NCI-H2171 (cell line): ENCODE data around the gene PPM1M.

Experiments
- DNase-seq: peaks from one replicate; lab custom pipeline; 2025; lab: John Stamatoyannopoulos, UW

The PPM1M gene

DNA sequence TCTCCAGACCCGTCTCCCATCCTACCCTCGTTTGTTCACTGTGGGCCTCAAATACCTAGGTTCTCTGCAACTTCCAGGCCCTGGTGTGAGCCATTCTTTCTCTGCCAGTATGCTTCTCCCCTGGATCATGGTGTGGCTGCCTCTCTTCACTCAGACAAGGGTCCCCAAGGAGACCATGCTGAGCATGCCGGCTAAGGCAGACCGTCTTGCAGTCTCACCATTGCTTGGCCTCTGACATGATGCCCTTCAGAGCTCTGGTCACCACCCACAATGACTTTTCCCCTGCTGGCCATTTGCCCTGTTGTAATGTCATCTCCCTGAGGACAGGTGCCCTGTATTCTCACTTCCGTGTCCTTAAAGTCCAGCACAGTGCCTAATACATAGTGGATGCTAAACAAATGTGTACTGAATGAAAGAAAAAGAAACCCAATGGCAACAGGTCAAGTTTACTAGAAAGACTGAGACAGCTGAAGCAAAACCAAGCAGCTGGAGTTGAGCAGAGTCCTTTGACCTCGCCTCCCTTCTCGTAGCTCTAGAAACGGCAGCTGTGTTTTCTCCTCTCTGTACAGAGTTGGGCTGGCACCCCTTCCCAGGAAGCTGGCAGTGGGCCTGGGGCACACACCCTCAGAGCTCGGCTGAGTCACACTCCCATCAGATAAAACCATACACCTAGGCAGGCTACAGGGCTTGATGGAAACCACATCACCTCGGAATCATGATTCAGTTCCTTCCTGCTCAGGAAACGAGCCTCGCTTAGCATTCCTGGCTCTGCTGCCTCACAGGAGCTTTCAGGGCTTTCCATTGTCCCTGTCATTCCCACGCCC, 28.8 kb upstream of the PPM1M start:
- no peak for DNase-seq

DNA sequence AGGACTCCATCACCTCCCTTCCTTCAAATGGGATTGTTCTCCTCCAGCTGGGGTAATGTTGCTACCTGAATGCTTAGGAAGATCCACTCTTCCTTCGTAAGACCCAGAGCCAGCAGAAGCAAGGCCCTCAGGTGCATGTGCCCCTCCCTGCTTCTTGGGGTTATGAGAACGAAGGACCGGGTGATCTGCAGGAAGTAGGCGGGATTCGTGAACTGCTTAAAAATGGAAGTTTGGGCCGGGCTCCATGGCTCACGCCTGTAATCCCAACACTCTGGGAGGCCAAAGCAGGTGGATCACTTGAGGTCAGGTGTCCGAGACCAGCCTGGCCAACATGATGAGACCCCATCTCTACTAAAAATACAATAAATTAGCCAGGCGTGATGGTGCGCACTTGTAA, 28.2 kb upstream of the PPM1M start:
- DNase-seq: no peak

DNA sequence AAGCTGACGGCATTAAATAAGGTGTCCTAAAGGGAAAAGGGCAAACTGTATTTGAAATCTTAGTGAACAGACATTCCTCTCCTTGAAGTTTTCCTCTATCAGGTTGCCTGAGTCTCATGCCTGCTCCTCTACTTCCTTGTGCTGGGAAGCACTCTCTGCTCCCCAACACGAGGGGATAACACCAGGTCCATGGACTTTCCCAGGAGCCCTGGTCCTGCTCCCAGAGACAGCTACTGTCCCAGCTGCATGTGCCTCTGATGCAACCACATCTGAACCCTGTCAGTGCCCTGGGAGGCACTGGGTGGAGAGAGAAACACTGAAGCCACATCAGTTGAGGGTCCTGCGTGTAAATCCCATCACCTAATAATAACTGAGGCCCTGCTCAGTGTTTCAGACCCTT, 27.5 kb upstream of the PPM1M start:
- no peak for DNase-seq

DNA sequence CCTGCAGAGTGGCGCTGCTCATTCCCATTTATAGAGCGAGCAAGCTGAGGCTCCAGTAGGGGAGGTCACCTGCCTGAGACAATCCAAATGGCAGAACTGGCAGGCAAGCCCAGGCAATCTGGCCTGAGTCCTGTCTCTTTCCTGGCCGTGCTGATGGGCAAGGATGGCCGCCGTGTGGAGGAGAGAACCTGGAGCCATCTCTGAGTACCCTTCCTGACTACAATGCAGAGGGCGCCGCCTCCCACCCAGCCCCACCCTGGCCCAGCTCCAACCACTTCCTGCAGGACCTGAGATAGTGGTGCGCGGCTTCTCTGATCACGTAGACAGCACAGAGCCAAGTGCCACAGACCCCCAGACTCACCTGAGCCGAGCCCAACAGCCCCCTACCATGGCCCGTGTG, 27.1 kb upstream of the PPM1M start:
- DNase-seq: no peak

DNA sequence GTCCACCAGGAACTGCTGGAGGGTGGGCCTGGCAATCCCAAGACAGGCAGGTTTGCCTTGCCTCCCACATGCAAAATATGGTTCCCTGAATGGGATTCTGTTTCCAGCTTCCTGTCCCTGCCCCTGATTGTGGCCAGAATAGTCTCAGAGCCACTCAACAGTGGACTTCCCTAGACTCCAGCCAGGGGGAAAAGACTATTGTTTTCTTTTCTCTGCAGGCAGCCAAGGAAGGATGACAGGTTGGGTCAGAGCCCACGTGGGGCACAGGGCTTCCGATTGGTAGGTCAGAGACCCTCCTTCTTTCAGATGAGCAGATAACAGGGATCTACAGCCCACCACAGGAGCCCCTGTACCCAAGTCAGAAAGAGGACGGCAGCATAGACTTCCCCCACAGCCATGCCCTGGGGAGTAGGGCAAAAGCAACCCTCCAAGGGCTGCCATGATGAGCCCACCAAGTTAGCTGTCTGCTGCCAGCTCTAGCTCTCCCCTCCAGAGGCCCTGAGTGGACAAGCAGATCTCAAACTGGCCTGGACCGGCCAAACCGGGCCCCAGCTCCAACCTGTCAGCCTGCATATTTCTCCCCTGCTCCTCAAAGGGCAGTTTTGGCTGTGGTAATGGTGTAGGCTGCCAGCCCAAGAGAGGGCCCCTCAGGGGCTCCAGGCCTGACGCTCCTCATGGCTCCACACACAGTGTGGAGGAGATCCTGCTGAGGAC, 26.5 kb upstream of the PPM1M start:
- no peak for DNase-seq

DNA sequence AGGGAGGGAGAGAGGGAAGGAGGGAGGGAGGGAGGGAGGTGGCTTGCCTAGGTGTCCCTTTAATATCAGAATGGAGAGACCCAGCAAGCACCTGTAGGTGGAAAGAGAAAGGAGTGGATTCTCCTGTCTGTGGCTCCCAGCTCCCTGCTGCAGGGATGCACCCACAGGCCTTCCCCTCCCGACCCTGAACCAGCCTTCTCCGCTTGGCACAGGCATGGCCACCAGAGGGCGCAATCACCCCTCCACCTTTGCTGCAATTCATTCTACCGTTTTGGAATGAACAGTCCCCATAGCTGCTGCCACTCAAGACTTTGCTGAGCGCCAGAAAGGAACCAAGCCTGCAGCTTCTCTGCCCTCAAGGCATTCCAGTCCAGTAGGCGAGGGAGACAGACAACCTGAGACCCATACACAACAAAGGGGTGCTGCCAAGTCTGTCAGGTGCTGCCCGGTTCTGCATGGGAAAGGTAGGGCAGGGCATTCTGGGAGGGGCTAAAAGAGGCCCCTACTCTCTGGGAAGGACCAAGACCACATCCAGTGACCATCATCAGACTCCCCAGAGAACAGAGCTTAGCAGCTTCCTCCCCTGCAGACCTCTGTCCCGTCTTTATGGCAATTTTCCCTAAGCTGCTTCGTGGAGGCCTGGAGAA, 25.1 kb upstream of the PPM1M start:
- peak; percentile 24 for DNase-seq

DNA sequence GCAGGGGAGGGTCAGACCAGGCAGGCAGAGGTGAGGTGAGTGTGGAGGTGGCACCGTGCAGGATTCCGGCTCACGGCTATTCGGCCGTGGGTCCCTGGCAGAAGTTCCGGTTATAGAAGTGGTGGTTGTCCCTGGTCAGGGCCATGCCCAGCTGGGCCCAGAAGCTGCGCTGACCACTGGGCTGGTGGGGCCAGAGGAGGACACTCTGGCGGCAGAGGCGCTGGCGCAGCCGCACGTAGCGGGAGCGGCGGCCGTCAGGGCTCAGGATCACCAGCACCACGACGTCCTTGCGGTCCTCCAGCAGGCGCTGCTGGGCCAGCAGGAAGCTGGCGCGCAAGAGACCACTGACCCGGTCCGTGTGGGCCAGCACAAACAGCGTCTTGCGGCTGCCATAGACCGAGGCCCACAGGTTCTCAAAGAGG, 24.4 kb upstream of the PPM1M start:
- DNase-seq: no peak

DNA sequence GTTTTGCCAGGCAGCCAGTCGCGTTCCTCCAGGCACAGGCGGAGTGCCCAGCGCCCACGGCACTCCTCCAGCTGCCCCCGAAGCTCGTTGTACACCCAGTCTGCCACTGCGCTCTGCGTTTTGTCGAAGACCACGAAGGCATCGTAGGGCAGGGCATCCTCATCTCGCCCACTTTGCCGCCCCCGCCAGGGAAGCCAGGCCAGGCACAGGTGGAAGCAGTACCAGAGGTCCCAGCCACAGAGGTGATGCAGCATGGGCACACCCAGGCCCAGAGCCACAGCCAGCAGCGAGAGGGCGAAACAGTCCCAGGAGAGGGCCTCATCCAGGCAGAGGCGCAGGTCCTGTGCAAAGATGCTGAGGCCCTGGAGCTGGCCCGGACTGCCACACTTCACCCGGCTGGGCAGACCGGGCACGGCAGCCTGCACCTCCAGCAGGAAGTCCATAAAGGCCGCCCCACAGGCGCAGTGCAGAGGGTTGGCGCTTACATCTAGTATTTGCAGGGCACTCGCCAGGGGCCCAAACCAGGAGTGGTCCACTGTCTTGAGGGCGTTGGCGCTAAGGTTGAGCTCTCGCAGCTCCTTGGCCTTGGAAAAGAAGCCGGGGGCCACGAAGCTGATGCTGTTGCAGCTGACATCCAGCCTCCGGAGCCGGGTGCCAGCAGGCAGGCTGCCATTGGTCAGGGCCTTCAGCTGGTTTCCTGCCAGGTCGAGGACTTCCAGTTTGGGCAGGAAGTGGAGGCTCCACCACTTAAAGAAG, 23.8 kb upstream of the PPM1M start:
- DNase-seq: no peak

DNA sequence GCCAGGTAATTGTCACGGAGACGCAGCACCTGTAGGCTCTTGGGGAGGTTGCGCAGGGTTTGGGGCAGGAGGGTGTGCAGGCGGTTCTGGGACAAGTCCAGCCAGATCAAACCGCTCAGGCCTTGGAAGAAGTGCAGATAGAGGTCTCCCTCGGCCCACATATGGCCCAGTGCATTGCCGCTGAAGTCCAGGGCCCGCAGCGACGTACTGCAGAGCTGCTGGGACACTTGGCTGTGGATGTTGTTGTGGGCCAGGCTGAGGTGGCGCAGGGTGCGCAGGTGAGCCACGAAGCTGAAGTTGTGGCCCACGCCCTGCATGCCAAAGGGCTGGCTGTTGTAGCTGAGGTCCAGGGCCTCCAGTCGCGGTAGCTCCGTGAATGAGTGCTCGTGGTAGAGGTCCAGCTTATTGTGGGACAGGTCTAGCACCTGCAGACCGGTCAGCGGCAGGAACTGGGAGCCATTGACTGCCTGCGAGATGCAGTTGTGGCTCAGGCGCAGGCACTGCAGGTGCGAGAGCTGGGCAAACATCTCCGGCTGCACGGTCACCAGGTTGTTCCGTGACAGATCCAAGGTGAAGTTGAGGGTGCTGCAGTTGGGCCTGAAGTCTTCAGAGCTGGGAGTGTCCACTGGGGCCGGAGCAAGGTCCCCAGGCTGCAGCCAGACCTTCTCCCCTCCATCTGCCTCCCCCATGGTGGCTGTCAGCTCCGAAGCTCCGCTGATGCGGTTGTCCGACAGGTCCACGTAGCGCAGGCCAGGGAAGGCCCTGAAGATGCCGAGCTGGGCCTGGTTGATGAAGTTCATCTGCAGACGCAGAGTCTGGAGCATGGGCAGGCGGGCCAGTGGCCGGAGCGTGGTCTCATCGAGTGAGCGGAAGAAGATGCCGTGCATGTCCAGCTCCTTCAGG, 23.0 kb upstream of the PPM1M start:
- no peak for DNase-seq

DNA sequence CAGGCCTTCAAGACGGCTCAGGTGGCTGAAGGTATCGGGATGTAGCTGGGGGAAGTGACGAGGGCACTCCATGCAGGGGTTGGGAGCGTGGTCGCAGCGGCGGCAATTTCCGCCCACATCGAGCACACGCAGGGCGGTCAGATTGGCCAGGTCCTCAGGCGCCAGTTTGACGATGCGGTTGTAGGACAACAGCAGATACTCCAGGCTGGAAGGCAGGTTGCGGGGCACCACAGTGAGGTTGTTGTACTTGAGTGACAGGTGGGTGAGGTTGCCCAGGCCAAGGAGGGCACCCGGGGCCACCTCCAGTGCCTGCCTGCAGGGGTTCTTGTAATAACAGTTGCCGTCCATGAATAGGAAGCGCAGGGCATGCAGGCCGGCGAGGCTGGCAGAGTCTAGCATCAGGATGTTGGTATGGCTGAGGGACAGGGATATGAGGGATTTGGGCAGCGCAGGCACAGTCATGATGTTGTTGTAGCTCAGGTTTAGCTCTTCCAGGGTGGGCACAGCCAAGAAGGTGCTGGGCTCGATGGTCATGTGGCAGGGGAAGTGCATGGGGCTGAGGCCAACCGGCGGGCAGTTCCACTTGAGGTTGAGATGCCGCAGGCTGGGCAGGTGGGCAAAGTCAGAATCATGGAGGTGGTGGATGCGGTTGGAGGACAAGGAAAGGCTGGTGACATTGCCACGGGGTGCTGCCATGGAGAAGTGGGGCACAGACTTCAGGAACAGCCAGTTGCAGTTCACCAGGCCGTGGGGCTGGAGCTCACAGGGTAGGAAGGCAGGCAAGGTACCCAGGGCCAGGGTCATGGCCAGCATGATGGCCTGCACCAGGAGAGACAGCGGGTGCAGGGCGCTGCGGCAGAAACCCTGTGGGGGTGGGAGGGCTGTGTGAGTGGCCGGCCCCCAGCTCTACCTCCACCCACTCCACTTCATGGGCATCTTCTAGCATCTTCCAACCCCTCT, 21.8 kb upstream of the PPM1M start:
- DNase-seq: no peak

DNA sequence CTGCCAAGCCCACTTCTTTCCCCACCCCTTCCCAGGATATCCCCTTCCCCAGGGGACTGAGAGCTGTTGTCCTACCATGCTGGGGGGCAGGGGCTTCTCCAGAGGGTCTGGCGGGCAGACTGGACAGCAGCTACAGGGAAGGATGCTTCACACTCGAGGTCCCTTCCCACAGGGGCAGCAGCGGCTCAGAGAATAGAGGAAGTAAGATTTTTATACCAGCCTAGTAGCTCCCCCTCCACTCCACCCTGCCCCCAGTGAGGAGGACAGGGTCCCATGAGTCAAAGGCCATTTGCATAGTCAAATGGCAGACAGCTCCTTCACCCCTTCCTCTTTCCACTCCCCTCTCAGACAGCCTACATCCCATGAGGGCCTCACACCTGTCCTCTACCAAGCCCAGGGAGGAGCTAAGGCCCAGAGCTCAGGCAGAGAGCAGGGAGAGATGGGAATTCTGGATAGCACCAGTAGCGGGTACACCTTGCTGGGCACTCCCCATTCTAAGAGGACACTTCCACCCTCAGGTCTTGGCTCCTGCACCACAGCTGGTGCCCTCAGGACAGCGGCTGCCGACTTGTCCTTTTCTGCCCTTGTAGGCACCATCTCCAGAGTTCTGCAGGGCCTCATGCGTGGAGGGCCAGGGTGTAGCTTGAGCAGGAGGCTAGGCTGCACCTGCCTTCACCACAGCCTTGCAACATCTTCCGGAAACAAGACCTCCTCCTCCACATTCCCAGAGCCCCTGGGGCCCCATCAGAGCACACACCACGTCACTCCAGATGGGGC, 19.9 kb upstream of the PPM1M start, which contains the start of gene TLR9:
TLR9 (minus strand) TSS at position 194 of the 777 bp plus-strand sequence; CDS start at position 78, 116 bp downstream.
- peak; percentile 2 for DNase-seq

DNA sequence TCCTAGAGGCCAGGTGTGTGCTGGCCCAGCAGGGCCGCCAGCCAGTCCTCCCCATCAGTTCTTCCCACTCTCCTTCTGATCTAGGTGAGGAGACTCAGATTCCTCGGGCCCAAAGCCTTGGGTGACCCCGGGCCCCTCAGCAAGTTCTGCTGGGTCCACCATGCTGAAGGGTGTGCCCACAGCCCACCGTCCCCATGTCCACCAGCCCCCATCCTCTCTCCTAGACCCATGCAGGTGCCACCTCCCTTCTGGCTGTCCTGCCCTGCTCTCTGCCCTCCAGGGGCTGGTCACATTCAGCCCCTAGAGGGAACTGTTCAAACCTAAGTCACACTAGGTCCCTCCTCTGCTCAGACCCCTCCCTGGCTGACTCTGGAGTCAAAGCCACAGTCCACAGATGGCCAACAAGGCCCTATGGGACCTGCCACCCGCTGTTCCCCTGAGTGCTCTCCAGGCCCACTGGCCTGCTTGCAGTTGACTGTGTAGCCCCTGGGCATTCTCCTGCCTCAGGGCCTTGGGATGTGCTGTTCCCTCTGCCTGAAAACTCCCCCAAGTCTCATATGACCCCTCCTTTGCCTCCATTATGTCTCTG, 19.2 kb upstream of the PPM1M start:
- DNase-seq: no peak

DNA sequence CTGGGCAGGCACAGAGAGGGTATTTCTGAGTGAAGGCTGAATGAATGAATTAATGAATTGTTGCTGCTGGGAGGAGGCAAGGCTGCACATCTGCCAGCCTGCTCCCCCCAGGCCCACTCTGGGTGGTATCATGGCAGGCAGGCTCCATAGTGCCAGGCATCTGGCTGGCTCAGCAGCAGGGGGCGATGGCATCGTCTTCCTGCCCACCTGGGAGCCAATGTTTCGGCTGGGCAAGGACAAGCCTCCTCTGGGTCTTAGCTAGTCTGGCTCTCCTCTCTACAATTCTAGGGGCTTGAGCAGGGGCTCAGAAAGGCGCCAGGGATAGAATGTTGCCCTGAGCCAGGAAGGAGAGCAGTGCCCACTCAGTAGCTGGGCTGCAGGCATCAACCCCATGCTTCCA, 18.4 kb upstream of the PPM1M start:
- DNase-seq: no peak

DNA sequence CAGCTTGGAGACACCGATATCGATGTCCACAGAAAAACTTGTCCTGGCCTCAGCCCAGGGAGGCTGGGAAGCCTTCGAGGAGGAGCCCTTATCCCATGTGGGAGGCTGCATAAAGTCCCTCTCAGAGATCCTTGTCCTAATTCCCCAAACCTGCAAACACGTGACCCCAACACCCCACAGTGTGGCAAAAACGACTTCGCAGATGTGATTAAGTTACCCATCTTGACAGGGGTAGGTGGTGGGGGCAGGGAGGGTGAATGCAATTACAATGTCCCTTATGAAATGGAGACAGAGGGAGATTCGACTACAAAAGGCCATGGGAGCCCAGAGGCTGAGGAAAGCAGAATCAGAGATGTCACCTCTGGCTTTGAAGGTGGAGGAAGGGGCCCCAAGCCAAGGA, 17.8 kb upstream of the PPM1M start:
- DNase-seq: no peak

DNA sequence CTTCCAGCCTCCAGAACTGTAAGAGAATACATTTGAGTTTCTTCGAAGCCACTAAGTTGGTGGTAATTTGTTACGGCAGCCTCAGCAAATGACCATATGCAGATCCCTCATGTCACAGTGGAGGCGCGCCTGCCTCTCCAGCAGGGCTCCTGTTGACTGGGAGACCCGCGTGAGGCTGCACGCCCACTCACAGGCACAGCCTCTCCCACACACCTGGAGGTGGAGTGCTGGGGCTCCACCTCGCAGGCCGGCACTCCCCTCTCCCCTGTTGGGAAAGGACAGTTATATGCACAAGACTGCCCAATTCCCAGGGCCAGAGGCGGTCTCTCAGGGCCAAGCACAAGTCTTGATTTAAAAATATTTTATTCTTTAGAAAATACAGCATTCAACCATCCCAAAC, 17.3 kb upstream of the PPM1M start:
- DNase-seq: no peak

DNA sequence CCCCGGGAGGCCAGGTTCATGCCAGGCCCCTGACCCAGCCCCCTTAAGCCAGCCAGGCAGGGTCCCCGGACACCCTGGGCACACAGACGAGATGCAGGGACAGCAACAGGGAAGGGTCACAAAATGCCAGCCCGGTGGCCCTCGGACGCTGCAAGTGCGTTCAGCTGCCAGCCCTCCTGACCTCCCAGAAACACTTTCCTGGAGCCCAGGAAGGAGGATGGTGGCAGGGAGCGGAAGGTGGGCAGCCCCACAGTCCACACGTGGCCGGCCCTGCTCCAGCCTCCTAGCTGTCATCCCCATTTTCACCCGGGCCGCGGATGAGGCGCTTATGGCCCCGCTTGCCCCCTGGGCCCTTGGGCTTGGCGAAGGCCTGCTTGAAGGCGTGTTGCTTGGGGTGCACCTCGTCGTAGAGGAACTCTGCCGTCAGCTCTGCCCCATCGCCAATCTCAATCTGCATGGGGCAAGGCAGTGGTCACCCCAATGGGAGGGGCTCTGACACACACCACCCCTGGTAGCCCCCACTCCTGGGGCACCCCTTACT, 16.7 kb upstream of the PPM1M start:
- DNase-seq: no peak

DNA sequence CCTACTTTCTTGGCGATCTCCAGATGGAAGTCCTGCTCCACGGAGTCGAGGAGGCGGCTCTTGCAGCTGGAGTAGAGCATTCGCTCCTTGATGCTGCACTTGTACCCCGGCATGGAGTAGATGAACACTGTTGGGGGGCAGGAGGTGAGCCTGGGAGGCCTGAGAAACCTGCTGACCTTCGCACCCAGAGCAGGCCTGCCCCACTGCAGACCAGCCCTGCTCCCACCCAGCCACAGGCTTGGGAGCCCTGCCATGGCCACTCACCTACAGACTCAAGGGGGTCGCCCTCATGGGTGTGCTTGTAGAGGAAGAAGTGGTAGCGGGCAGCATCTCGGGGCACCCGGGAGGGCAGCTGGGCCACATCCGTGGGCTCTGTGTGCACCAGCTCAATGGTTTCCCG, 15.9 kb upstream of the PPM1M start:
- DNase-seq: no peak

DNA sequence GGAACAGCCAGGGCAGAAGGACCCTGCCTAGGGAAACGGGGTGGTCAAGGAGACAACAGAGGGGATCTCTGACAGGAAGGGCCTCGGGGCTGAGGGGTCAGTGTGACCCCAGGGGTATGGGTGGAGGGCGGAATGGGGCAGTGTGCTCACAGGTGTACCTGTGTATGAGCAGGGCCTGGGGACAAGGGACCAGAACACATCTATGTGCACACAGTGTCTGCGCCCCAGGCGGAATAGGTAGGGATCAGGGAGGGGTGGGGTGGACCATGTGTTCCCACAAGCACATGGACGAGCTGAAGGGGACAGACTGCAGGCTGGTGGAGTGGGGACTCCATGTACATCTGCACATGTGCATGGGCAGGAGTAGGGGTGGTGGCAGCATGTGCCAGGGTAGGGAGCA, 15.1 kb upstream of the PPM1M start:
- no peak for DNase-seq
